DND-41 (cell line): Measurements from ENCODE around the gene NUDC.
A peak's percentile ranks its signal among the peaks of the same experiment; 100 is the strongest.

Experiments
- ATAC-seq: fragments of 200-7000 bp; cut with Tn5 transposase; 3 replicates; pipeline ENCODE4 v1.9.1; 2021; ENCODE audit warnings: low read depth; ENCODE audit not compliant: insufficient read depth
- DNase-seq: peaks from one replicate; pipeline ENCODE4 v3.0.0-alpha.2; 2020
- H2AFZ ChIP-seq: 2 replicates; pipeline ENCODE4 v1.6.0; 2012; ENCODE audit warnings: low read depth, low read length
- H3K27ac ChIP-seq: 2 replicates; pipeline ENCODE4 v1.5.1; 2012; ENCODE audit warnings: low read length, inconsistent platforms
- H3K27me3 ChIP-seq: fragments of 200-600 bp; sonication (generic); 2 replicates; pipeline ENCODE4 v1.6.0; 2012; ENCODE audit warnings: low read length, mild to moderate bottlenecking, inconsistent platforms; ENCODE audit not compliant: insufficient read depth, poor library complexity
- H3K36me3 ChIP-seq: 2 replicates; pipeline ENCODE4 v1.5.1; 2012; ENCODE audit warnings: low read length, inconsistent platforms; ENCODE audit not compliant: insufficient read depth
- H3K4me1 ChIP-seq: 2 replicates; pipeline ENCODE4 v1.5.1; 2012; ENCODE audit warnings: mild to moderate bottlenecking, low read length; ENCODE audit not compliant: insufficient read depth
- H3K4me2 ChIP-seq: 2 replicates; pipeline ENCODE4 v1.6.0; 2012; ENCODE audit warnings: mild to moderate bottlenecking, moderate library complexity, low read length, inconsistent platforms; ENCODE audit not compliant: insufficient read depth
- H3K4me3 ChIP-seq, 2 experiments: fragments of 200-600 bp in 1 of 2; shearing (Covaris generic) in 1 of 2; 2 replicates each; pipeline ENCODE4 v1.5.1; 2012 to 2016; ENCODE audit warnings: inconsistent platforms in 2 of 2, low read length in 2 of 2, mild to moderate bottlenecking in 2 of 2, low read depth in 1 of 2, moderate library complexity in 1 of 2
- H3K79me2 ChIP-seq: 2 replicates; pipeline ENCODE4 v1.6.0; 2012; ENCODE audit warnings: low read length, inconsistent platforms; ENCODE audit not compliant: insufficient read depth
- H3K9ac ChIP-seq: 2 replicates; pipeline ENCODE4 v1.6.0; 2012; ENCODE audit warnings: low read depth, mild to moderate bottlenecking, inconsistent platforms, low read length, moderate library complexity
- H3K9me3 ChIP-seq: 2 replicates; pipeline ENCODE4 v1.5.1; 2012; ENCODE audit warnings: low read length, moderate library complexity, mild to moderate bottlenecking, inconsistent platforms; ENCODE audit not compliant: insufficient read depth, severe bottlenecking
- H4K20me1 ChIP-seq: 2 replicates; pipeline ENCODE4 v1.6.0; 2012; ENCODE audit warnings: low read length; ENCODE audit not compliant: insufficient read depth
- EZH2 ChIP-seq: IDR thresholded peaks from 3 replicates; pipeline ENCODE4 v1.6.1; 2012; ENCODE audit warnings: borderline replicate concordance, low read depth, mild to moderate bottlenecking, moderate library complexity, low read length, inconsistent platforms; ENCODE audit not compliant: severe bottlenecking
- TF ChIP-seq, protein P1 (sequence below): IDR thresholded peaks from 2 replicates; pipeline ENCODE4 v1.5.1; 2012; ENCODE audit warnings: borderline replicate concordance, low read length, moderate library complexity, mild to moderate bottlenecking; ENCODE audit not compliant: poor library complexity, severe bottlenecking; ENCODE audit errors: extremely low read depth

The NUDC gene

DNA sequence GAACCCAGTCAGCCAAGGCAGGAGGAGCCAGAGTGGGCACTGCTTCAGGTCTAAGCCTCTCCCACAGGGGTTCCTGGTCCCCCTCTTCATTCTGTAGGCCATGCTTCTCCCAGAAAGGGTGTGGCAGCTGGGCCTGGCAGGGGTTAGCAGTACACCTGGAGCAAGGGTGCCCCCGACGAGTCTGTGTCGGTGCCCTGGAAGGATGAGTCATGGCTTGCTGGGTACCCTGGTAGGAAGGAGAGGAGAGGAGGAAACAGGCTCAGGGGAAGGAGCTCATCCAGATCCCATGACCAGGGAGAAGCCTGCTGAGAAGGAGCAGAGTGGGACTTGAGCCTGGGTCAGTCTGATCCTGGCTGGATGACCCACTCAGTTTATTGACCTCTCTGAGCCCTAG, 28.4 kb downstream of the NUDC start:
- H3K27ac ChIP-seq, result no peak overlapping the region
- H3K79me2 ChIP-seq, result no peaks in the 10 kb centered on the region
- DNase-seq, result no peak
- H3K9me3 ChIP-seq, result no peaks in the 10 kb centered on the region
- no peaks in the 10 kb centered on the region for H3K27me3 ChIP-seq
- no peak for TF ChIP-seq EZH2
- TF ChIP-seq, protein P1, sequence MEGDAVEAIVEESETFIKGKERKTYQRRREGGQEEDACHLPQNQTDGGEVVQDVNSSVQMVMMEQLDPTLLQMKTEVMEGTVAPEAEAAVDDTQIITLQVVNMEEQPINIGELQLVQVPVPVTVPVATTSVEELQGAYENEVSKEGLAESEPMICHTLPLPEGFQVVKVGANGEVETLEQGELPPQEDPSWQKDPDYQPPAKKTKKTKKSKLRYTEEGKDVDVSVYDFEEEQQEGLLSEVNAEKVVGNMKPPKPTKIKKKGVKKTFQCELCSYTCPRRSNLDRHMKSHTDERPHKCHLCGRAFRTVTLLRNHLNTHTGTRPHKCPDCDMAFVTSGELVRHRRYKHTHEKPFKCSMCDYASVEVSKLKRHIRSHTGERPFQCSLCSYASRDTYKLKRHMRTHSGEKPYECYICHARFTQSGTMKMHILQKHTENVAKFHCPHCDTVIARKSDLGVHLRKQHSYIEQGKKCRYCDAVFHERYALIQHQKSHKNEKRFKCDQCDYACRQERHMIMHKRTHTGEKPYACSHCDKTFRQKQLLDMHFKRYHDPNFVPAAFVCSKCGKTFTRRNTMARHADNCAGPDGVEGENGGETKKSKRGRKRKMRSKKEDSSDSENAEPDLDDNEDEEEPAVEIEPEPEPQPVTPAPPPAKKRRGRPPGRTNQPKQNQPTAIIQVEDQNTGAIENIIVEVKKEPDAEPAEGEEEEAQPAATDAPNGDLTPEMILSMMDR, result no peak
- H3K4me3 ChIP-seq, result no peak overlapping the region
- H3K9ac ChIP-seq, result no peak overlapping the region
- no peaks in the 10 kb centered on the region; the same call in 1 of the 2 replicates for H4K20me1 ChIP-seq
- H3K36me3 ChIP-seq, result peaks cover 22% of the 10 kb centered on the region
- no peak overlapping the region for H2AFZ ChIP-seq
- H3K4me1 ChIP-seq, result no peaks in the 10 kb centered on the region
- no peak overlapping the region for H3K4me2 ChIP-seq
- ATAC-seq, result peak; percentile 34; the same call in 1 of the 3 replicates

DNA sequence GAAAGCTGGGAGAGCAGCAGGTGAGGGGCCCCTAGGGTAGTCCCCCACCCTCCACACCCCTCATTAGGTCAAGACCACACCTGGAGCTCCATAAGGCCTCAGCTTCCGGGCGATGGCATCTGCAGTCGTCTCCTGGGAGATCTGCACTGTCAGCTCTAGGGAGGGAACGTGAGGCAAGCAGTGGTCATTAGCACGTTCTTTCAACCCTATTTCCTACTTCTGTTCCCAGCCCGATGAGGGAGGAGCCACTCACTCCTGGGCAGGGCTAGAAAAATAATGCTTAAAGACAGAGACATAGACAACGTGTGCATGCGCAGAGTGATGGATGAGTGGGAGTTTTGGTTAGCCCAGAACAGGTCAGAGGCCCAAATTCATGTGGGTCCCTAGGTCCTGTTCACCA, 29.1 kb downstream of the NUDC start:
- DNase-seq (no peak), ATAC-seq (no peak)
- Histone ChIP-seq H3K27ac (no peak overlapping the region), H3K27me3 (no peaks in the 10 kb centered on the region), H3K4me3 (no peak overlapping the region), H3K4me1 (no peaks in the 10 kb centered on the region), H3K9ac (no peak overlapping the region), H2AFZ (no peak overlapping the region), H3K79me2 (no peaks in the 10 kb centered on the region), H3K9me3 (no peaks in the 10 kb centered on the region), H3K36me3 (peaks cover 15% of the 10 kb centered on the region), H4K20me1 (no peaks in the 10 kb centered on the region; the same call in 1 of the 2 replicates), H3K4me2 (no peak overlapping the region)
- no peak for TF ChIP-seq EZH2
- TF ChIP-seq, protein P1, result no peak

DNA sequence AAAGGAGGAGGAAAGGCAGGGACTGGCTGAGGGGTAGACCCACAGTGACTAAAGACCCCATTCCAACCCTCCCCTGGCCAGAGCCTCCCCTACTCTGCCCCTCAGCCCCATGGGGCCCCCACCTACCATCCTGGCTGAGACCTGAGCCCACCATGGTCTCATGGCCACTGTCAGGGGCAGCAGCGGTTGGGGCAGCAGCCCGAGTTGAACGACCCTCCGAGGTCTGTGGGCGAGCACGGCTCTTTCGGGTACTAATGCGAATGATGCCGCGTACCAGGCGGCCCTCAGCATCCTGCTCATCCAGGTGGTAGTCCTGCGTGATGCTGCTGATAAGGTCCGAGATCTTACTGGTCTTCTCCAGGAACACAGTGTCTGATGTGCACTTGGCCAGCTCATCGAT, 29.7 kb downstream of the NUDC start:
- Histone ChIP-seq H3K9ac (no peak overlapping the region), H4K20me1 (no peaks in the 10 kb centered on the region; the same call in 1 of the 2 replicates), H3K27me3 (no peaks in the 10 kb centered on the region), H3K4me1 (no peaks in the 10 kb centered on the region), H2AFZ (no peak overlapping the region), H3K9me3 (no peaks in the 10 kb centered on the region), H3K36me3 (peaks cover 9% of the 10 kb centered on the region), H3K79me2 (no peaks in the 10 kb centered on the region), H3K4me2 (no peak overlapping the region), H3K4me3 (no peak overlapping the region), H3K27ac (no peak overlapping the region)
- ATAC-seq, result no peak
- TF ChIP-seq EZH2, result no peak
- TF ChIP-seq, protein P1, result no peak
- DNase-seq, result no peak

DNA sequence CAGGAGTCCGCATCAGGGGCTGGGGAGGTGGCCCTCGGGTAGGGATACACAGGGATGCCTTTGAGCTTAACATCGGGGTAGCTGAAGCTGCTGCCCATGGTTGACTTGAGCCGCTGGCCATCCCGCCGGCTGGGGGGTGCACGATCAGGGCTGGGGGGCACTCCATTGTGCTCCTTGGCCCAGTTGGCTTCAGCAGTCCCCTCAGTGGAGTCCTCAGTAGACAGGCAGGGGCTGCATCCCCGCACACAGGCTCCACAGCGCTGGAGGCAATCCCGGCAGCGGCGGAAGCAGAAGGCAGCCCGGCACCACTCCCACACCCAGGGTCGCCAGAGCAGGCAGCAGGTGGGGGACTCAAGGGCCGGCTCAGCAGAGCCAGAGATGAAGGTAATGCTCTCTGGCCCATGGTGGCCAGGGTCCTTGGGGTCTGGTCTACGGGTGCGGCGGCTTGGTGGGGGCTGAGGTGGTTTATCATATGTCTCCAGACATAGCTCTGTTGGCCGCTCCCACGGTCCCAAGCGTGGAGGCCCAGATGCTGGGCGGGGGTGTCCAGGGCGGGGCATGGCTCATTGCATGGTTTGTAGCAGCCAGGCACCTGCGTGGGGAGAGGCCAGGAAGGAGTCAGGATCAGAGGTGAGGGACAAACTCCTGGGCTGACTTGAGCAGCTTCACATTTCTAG, 30.4 kb downstream of the NUDC start:
- Histone ChIP-seq H3K4me3 (no peak overlapping the region), H3K27me3 (no peaks in the 10 kb centered on the region), H3K4me2 (no peak overlapping the region), H2AFZ (no peak overlapping the region), H3K4me1 (no peaks in the 10 kb centered on the region), H3K36me3 (peaks cover 2% of the 10 kb centered on the region; the same call in 1 of the 2 replicates), H4K20me1 (no peaks in the 10 kb centered on the region; the same call in 1 of the 2 replicates), H3K27ac (no peak overlapping the region), H3K79me2 (no peaks in the 10 kb centered on the region), H3K9me3 (no peaks in the 10 kb centered on the region), H3K9ac (no peak overlapping the region)
- TF ChIP-seq, protein P1, result no peak
- TF ChIP-seq EZH2, result no peak
- DNase-seq, result no peak
- no peak for ATAC-seq
